Endodermal cell (in vitro differentiated cells): ENCODE data around the gene ARVCF. TPM values are rescaled to one million over a fixed set of nuclear protein-coding genes. Genes with fewer than 3 reads are reported as not detected.

Source experiments
- DNase-seq: peaks from one replicate; pipeline ENCODE4 v3.0.0-alpha.2; 2017
- H3K27ac ChIP-seq: 2 replicates; pipeline ENCODE4 v1.5.1; 2013; ENCODE audit warnings: mild to moderate bottlenecking, low read depth, low read length, moderate library complexity
- H3K27me3 ChIP-seq: 2 replicates; pipeline ENCODE4 v1.6.1; 2013; ENCODE audit warnings: mild to moderate bottlenecking, low read length, moderate library complexity; ENCODE audit not compliant: insufficient read depth, control insufficient read depth, poor library complexity, severe bottlenecking
- H3K36me3 ChIP-seq: 2 replicates; pipeline ENCODE4 v1.7.0; 2013; ENCODE audit warnings: mild to moderate bottlenecking, low read length, moderate library complexity; ENCODE audit not compliant: control insufficient read depth, insufficient read depth
- H3K4me1 ChIP-seq: one replicate; pipeline ENCODE4 v1.7.0; 2013; ENCODE audit warnings: low read length; ENCODE audit not compliant: control insufficient read depth, insufficient read depth
- H3K4me3 ChIP-seq: 2 replicates; pipeline ENCODE4 v1.5.1; 2013; ENCODE audit warnings: mild to moderate bottlenecking, low read length, moderate library complexity
- H3K9ac ChIP-seq: 2 replicates; pipeline ENCODE4 v1.6.1; 2013; ENCODE audit warnings: mild to moderate bottlenecking, low read length, moderate library complexity; ENCODE audit not compliant: poor library complexity, severe bottlenecking; ENCODE audit errors: extremely low read depth
- H3K9me3 ChIP-seq: 2 replicates; pipeline ENCODE4 v1.6.1; 2013; ENCODE audit warnings: mild to moderate bottlenecking, low read length, moderate library complexity; ENCODE audit not compliant: control insufficient read depth
- H3K27ac Mint-ChIP-seq: 2 replicates; pipeline ENCODE4 v1.8.0; 2020; ENCODE audit warnings: mixed read lengths
- H3K27me3 Mint-ChIP-seq: 2 replicates; pipeline ENCODE4 v1.8.0; 2021; ENCODE audit warnings: mild to moderate bottlenecking, mixed read lengths; ENCODE audit not compliant: insufficient read depth
- H3K36me3 Mint-ChIP-seq: 2 replicates; pipeline ENCODE4 v1.8.0; 2020; ENCODE audit warnings: low read depth, mixed read lengths
- H3K4me1 Mint-ChIP-seq: 2 replicates; pipeline ENCODE4 v1.8.0; 2020; ENCODE audit warnings: mixed read lengths
- H3K4me3 Mint-ChIP-seq: 2 replicates; pipeline ENCODE4 v1.8.0; 2020; ENCODE audit warnings: mild to moderate bottlenecking, moderate library complexity, mixed read lengths
- H3K9me3 Mint-ChIP-seq: 2 replicates; pipeline ENCODE4 v1.8.0; 2020; ENCODE audit warnings: mild to moderate bottlenecking, mixed read lengths
- WGBS, 2 experiments: methylation state at CpG; one replicate each; pipeline versions ENCODE4 v1.1.5 to v1.1.7; 2013; ENCODE audit warnings: missing lambda C conversion rate in 2 of 2, mixed read lengths in 1 of 2; ENCODE audit not compliant: insufficient coverage in 1 of 2, insufficient read length in 1 of 2; 5-methylcytosine and 5-hydroxymethylcytosine counted together
- total RNA-seq, 2 donors: library from RNA; stranded (reverse); fragmentation: NEBNext Ultra II Directional in 1 of 2; extraction: Animal tissue kit (Norgen Biotek cat#: 25700) in 1 of 2; gene quantifications; 2 replicates in 1 of 2; 3 replicates in 1 of 2; pipeline ENCODE4 v1.2.1, GENCODE V29; 2021
- TF ChIP-seq, protein P1 (sequence below): fragments of 200-600 bp; sonication (generic); conservative IDR thresholded peaks from 2 replicates; pipeline ENCODE4 v1.5.0; 2021; ENCODE audit warnings: antibody characterized with exemption, mild to moderate bottlenecking

ARVCF gene
- total RNA-seq, 2 donors from 2014 or later, result 48.3 to 61.3 TPM

DNA sequence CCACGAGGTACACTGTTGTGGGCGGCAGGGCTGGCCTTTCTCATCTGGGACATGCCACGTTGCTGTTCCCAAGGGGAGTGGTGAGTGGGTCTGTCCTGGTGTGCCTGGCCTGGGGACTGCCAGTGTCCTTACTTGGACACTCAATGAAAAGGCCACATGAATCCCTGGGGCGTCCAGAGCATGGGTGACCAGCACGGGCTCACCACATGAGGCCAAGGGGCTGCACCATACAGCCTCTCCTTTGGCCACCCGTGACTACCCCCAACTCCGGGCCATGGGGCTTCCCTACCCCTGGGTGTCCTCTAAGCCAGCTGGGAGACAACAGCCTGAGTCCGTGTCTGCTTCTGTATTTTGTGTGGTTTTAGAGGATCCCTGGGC, 54.8 kb downstream of the ARVCF start:
- Histone ChIP-seq H3K9ac (no peak overlapping the region), H3K36me3 (no peaks in the 10 kb centered on the region), H3K4me1 (peaks cover 5% of the 10 kb centered on the region), H3K27me3 (no peaks in the 10 kb centered on the region), H3K27ac (no peak overlapping the region), H3K4me3 (no peak overlapping the region), H3K9me3 (no peaks in the 10 kb centered on the region)
- Mint-ChIP-seq H3K27ac (no peak overlapping the region), H3K9me3 (no peaks in the 10 kb centered on the region), H3K36me3 (no peaks in the 10 kb centered on the region), H3K27me3 (peaks cover 2% of the 10 kb centered on the region), H3K4me1 (peaks cover 15% of the 10 kb centered on the region), H3K4me3 (no peak overlapping the region)
- TF ChIP-seq, protein P1, sequence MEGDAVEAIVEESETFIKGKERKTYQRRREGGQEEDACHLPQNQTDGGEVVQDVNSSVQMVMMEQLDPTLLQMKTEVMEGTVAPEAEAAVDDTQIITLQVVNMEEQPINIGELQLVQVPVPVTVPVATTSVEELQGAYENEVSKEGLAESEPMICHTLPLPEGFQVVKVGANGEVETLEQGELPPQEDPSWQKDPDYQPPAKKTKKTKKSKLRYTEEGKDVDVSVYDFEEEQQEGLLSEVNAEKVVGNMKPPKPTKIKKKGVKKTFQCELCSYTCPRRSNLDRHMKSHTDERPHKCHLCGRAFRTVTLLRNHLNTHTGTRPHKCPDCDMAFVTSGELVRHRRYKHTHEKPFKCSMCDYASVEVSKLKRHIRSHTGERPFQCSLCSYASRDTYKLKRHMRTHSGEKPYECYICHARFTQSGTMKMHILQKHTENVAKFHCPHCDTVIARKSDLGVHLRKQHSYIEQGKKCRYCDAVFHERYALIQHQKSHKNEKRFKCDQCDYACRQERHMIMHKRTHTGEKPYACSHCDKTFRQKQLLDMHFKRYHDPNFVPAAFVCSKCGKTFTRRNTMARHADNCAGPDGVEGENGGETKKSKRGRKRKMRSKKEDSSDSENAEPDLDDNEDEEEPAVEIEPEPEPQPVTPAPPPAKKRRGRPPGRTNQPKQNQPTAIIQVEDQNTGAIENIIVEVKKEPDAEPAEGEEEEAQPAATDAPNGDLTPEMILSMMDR, result no peak
- DNase-seq, result no peak
- WGBS, 2 experiments, result 92 to 100% methylated on average over 4 to 8 of the region's 8 CpGs

DNA sequence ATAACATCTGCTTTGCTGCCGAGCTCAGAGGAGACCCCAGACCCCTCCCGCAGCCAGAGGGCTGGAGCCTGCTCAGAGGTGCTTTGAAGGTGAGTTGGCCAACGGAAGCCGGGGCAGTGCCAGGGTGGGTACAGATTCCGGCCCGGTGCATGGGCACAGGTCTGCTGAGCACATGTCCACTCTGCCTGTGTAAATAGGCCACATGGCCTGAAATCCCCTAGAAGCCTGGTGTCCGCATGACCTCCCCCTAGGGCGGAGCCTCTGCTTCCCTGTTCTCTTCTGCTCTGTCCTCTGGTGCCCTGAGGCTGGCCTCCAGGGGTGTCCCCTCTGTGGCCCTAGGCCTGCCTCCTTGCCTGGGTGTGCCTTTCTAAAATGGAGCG, 55.4 kb downstream of the ARVCF start:
- H3K27ac Mint-ChIP-seq, result no peak overlapping the region
- Histone ChIP-seq H3K27me3 (no peaks in the 10 kb centered on the region), H3K9me3 (no peaks in the 10 kb centered on the region), H3K4me1 (peaks cover 5% of the 10 kb centered on the region), H3K27ac (no peak overlapping the region), H3K9ac (no peak overlapping the region), H3K4me3 (no peak overlapping the region), H3K36me3 (no peaks in the 10 kb centered on the region)
- H3K9me3 Mint-ChIP-seq, result no peaks in the 10 kb centered on the region
- TF ChIP-seq, protein P1, result no peak
- WGBS, 2 experiments, result 93 to 100% methylated on average over 8 to 9 of the region's 9 CpGs
- H3K4me1 Mint-ChIP-seq, result peaks cover 15% of the 10 kb centered on the region
- H3K4me3 Mint-ChIP-seq, result no peak overlapping the region
- no peak for DNase-seq
- H3K27me3 Mint-ChIP-seq, result peaks cover 2% of the 10 kb centered on the region
- H3K36me3 Mint-ChIP-seq, result no peaks in the 10 kb centered on the region

DNA sequence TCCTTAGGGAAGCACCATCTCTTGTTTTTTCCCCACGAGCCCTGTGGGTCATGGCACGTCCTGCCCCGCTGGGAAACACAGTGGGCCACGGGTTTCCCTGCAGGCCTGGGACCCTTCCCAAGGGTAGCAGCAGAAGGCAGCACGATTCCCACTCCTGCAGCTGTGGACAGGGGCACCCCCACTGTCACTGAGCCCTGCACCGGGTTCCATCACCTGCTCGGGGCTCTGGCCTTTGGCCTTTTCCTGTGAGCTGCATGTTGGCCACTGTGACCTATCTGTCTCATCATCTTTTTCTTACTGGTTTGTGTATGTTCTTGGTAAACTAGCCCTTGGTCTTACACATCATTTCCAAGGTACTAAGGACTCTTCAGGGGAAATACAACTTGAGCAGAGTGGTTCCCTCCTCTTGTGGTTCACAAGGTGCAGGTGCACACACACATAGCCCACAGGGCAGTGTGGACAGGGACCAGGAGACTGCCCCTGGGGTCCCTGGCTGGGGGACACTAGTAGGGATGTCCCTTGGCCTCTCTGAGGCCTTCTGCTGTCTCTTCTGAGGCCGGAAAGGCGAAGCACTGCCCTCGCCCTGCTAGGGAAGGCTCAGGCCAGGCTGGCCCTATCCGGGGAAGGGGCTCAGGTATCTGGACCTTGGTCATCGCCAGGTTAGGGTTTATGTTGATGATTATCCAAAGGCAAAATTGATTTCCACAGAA, 56.0 kb downstream of the ARVCF start:
- no peaks in the 10 kb centered on the region for H3K36me3 ChIP-seq
- 90 to 93% methylated on average over 7 to 12 of the region's 12 CpGs for WGBS, 2 experiments
- peaks cover 15% of the 10 kb centered on the region for H3K4me1 Mint-ChIP-seq

More for the DNA sequence above, 56.0 kb downstream of the ARVCF start:
- Histone ChIP-seq H3K9me3 (no peaks in the 10 kb centered on the region), H3K27me3 (no peaks in the 10 kb centered on the region), H3K4me1 (peaks cover 5% of the 10 kb centered on the region), H3K9ac (no peak overlapping the region), H3K27ac (no peak overlapping the region), H3K4me3 (no peak overlapping the region)
- Mint-ChIP-seq H3K4me3 (no peak overlapping the region), H3K36me3 (no peaks in the 10 kb centered on the region), H3K27ac (no peak overlapping the region), H3K9me3 (no peaks in the 10 kb centered on the region), H3K27me3 (peaks cover 2% of the 10 kb centered on the region)
- no peak for DNase-seq
- TF ChIP-seq, protein P1, result no peak
